Activated T-helper 1 cell treated with Interleukin-2 at 50 U/mL for 16 hours (primary cell): Measurements from ENCODE around the gene EGFR.

Experiments used
- DNase-seq: peaks from one replicate; pipeline ENCODE4 v3.0.0-alpha.2; 2020; ENCODE audit warnings: low read depth

EGFR gene

GRCh38 chr7:55190511-55191160 is 171.8 kb downstream of the EGFR start:
- DNase-seq = no peak

GRCh38 chr7:55191161-55191925 is 172.5 kb downstream of the EGFR start:
- DNase-seq = no peak

- DNase-seq = no peak
Observed at GRCh38 chr7:55191926-55192692, 173.3 kb downstream of the EGFR start.

GRCh38 chr7:55192723-55193122 is 173.9 kb downstream of the EGFR start:
- DNase-seq = no peak

- no peak for DNase-seq
Observed at GRCh38 chr7:55193245-55193644, 174.4 kb downstream of the EGFR start.

- no peak for DNase-seq
Observed at GRCh38 chr7:55194522-55194921, 175.7 kb downstream of the EGFR start.

GRCh38 chr7:55198634-55199392 is 180.0 kb downstream of the EGFR start:
- DNase-seq = no peak

- DNase-seq = no peak
Observed at GRCh38 chr7:55199418-55199817, 180.6 kb downstream of the EGFR start.

GRCh38 chr7:55200441-55200840 is 181.6 kb downstream of the EGFR start:
- DNase-seq = no peak

GRCh38 chr7:55202150-55202913 is 183.5 kb downstream of the EGFR start:
- DNase-seq = no peak

GRCh38 chr7:55203300-55203699 is 184.5 kb downstream of the EGFR start:
- DNase-seq = no peak

GRCh38 chr7:55205124-55205955 is 186.5 kb downstream of the EGFR start:
- no peak for DNase-seq

GRCh38 chr7:55206235-55207029 is 187.6 kb downstream of the EGFR start:
- DNase-seq = no peak

- no peak for DNase-seq
Observed at GRCh38 chr7:55207436-55208125, 188.8 kb downstream of the EGFR start.

- no peak for DNase-seq
Observed at GRCh38 chr7:55209366-55209765, 190.5 kb downstream of the EGFR start.

GRCh38 chr7:55210176-55210575 is 191.4 kb downstream of the EGFR start:
- no peak for DNase-seq

- no peak for DNase-seq
Observed at GRCh38 chr7:55210716-55211115, 191.9 kb downstream of the EGFR start.

- no peak for DNase-seq
Observed at GRCh38 chr7:55211726-55212125, 192.9 kb downstream of the EGFR start.

GRCh38 chr7:55212176-55212575 is 193.4 kb downstream of the EGFR start:
- no peak for DNase-seq
